Panc1 (cell line): ENCODE results near the gene SERPINF2. TPM values are rescaled to one million over a fixed set of nuclear protein-coding genes. Genes with fewer than 3 reads are reported as not detected.

Experiments used
- ATAC-seq: fragments of 200-7000 bp; cut with Tn5 transposase; 2 replicates; pipeline ENCODE4 v1.9.1; 2020; ENCODE audit warnings: mild to moderate bottlenecking, moderate library complexity
- BruUV-seq: library from RNA; stranded (reverse); fragments of 400-500 nt; replicated peaks from 2 replicates; lab custom pipeline; 2021; lab: Mats Ljungman, UMichigan
- CTCF ChIA-PET: fragments of 300-600 bp; sonication (Branson Sonifier 250); formaldehyde crosslinking; loops from one replicate; lab custom pipeline; 2022; ENCODE audit warnings: antibody characterized with exemption; lab: Charles Lee
- POLR2A ChIA-PET: fragments of 300-600 bp; sonication (Branson Sonifier 250); formaldehyde crosslinking; loops from one replicate; lab custom pipeline; 2022; ENCODE audit warnings: antibody characterized with exemption; lab: Charles Lee
- DNase-seq: peaks from one replicate; pipeline ENCODE4 v3.0.0-alpha.2; 2010; ENCODE audit warnings: low read depth, low spot score
- H3K27ac ChIP-seq: 2 replicates; pipeline ENCODE4 v1.5.1; 2011; ENCODE audit warnings: mild to moderate bottlenecking, low read length, inconsistent platforms
- H3K27me3 ChIP-seq: fragments of 200-500 bp; sonication (Bioruptor generic); 2 replicates; pipeline ENCODE4 v1.6.0; 2014; ENCODE audit warnings: low read length, inconsistent platforms; ENCODE audit not compliant: control insufficient read depth, insufficient read depth
- H3K36me3 ChIP-seq: fragments of 200-500 bp; sonication (Bioruptor generic); 2 replicates; pipeline ENCODE4 v1.5.1; 2014; ENCODE audit warnings: inconsistent platforms, mild to moderate bottlenecking, low read length, moderate library complexity; ENCODE audit not compliant: control insufficient read depth, insufficient read depth
- H3K4me1 ChIP-seq: 2 replicates; pipeline ENCODE4 v1.5.1; 2011; ENCODE audit warnings: inconsistent platforms, mild to moderate bottlenecking, low read length, moderate library complexity; ENCODE audit not compliant: control insufficient read depth, insufficient read depth
- H3K4me3 ChIP-seq, 2 experiments: 2 replicates each; pipeline ENCODE4 v1.5.1; 2011 to 2012; ENCODE audit warnings: low read depth in 2 of 2, low read length in 2 of 2, mild to moderate bottlenecking in 2 of 2, inconsistent platforms in 1 of 2, moderate library complexity in 1 of 2
- H3K9me3 ChIP-seq: fragments of 200-500 bp; sonication (Bioruptor generic); 2 replicates; pipeline ENCODE4 v1.5.1; 2014; ENCODE audit warnings: low read depth, mild to moderate bottlenecking, inconsistent platforms, low read length, moderate library complexity; ENCODE audit not compliant: control insufficient read depth, insufficient read depth
- POLR2AphosphoS5 ChIP-seq: IDR thresholded peaks from 2 replicates; pipeline ENCODE4 v1.6.1; 2012; ENCODE audit warnings: mild to moderate bottlenecking, low read depth, low read length, moderate library complexity
- SIN3A ChIP-seq: IDR thresholded peaks from 2 replicates; pipeline ENCODE4 v1.6.1; 2012; ENCODE audit warnings: low read depth, mild to moderate bottlenecking, low read length, moderate library complexity, borderline replicate concordance; ENCODE audit not compliant: insufficient read depth
- TCF7L2 ChIP-seq: IDR thresholded peaks from 2 replicates; pipeline ENCODE4 v1.6.1; 2011; ENCODE audit warnings: mild to moderate bottlenecking, low read depth, low read length, inconsistent platforms
- in situ Hi-C: cut with HindIII; loops from 2 replicates; pipeline ENCODE4 v1.10.0; 2016; ENCODE audit warnings: low sequenced_read_pairs, low pct_unique_long_range_greater_than_20kb
- intact Hi-C: fragments of 100-400 bp; cut with micrococcal nuclease; formaldehyde crosslinking; loops from one replicate; pipeline ENCODE4 v1.10.0; 2022; ENCODE audit not compliant: unreplicated experiment
- total RNA-seq: library from RNA; stranded (reverse); gene quantifications from one replicate; pipeline ENCODE4 v1.2.1, GENCODE V29; 2021; ENCODE audit not compliant: unreplicated experiment
- TF ChIP-seq, protein P1 (sequence below): fragments of 450-650 bp; IDR thresholded peaks from 2 replicates; pipeline ENCODE4 v1.5.1; 2017; ENCODE audit warnings: mild to moderate bottlenecking
- TF ChIP-seq, protein P2 (sequence below), 2 experiments: IDR thresholded peaks; 2 replicates each; pipeline ENCODE4 v1.6.1; 2011 to 2012; ENCODE audit warnings: low read depth in 2 of 2, control low read depth in 1 of 2, low read length in 1 of 2, mild to moderate bottlenecking in 1 of 2, moderate library complexity in 1 of 2; ENCODE audit not compliant: insufficient read depth in 1 of 2

Gene SERPINF2
- total RNA-seq, 1 experiment from 2014 or later: 0.77 TPM

DNA sequence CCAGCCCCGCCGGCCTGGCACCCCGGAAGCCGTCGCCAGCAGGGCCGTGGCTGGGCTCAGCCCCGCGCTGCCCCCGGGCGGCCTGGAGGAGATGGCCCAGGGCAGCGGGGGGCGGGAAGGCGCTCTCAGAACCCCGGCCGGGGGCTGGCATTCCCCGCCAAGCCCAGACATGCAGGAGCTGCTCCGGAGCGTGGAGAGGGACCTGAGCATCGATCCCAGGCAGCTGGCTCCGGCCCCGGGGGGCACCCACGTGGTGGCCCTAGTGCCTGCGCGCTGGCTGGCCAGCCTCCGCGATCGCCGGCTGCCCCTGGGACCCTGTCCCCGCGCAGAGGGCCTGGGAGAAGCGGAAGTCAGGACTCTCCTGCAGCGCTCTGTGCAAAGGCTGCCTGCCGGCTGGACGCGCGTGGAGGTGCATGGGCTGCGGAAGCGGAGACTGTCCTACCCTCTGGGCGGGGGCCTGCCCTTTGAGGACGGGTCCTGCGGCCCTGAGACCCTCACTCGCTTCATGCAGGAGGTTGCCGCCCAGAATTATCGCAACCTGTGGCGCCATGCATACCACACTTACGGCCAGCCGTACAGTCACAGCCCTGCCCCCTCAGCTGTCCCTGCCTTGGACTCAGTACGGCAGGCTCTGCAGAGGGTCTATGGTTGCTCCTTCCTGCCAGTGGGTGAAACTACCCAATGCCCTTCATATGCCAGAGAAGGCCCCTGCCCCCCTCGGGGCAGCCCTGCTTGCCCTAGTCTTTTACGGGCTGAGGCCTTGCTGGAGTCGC is 17.6 kb upstream of the SERPINF2 start:
- POLR2A ChIA-PET: interaction anchor here (0.6 kb wide), 1 partner anchor 136 kb away, joined by 5 read pairs; no protein-coding TSS in a partner anchor
- Histone ChIP-seq H3K27ac (peak overlapping the region; percentile 74), H3K36me3 (no peaks in the 10 kb centered on the region), H3K4me3 (peak overlapping the region; percentile 53 to 61), H3K27me3 (no peaks in the 10 kb centered on the region), H3K9me3 (no peaks in the 10 kb centered on the region), H3K4me1 (peaks cover 3% of the 10 kb centered on the region)
- no TSS peak for BruUV-seq
- TF ChIP-seq, protein P1, sequence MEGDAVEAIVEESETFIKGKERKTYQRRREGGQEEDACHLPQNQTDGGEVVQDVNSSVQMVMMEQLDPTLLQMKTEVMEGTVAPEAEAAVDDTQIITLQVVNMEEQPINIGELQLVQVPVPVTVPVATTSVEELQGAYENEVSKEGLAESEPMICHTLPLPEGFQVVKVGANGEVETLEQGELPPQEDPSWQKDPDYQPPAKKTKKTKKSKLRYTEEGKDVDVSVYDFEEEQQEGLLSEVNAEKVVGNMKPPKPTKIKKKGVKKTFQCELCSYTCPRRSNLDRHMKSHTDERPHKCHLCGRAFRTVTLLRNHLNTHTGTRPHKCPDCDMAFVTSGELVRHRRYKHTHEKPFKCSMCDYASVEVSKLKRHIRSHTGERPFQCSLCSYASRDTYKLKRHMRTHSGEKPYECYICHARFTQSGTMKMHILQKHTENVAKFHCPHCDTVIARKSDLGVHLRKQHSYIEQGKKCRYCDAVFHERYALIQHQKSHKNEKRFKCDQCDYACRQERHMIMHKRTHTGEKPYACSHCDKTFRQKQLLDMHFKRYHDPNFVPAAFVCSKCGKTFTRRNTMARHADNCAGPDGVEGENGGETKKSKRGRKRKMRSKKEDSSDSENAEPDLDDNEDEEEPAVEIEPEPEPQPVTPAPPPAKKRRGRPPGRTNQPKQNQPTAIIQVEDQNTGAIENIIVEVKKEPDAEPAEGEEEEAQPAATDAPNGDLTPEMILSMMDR: no peak
- no peak for TF ChIP-seq TCF7L2
- no peak for TF ChIP-seq POLR2AphosphoS5
- no peak for TF ChIP-seq SIN3A
- TF ChIP-seq, protein P2, sequence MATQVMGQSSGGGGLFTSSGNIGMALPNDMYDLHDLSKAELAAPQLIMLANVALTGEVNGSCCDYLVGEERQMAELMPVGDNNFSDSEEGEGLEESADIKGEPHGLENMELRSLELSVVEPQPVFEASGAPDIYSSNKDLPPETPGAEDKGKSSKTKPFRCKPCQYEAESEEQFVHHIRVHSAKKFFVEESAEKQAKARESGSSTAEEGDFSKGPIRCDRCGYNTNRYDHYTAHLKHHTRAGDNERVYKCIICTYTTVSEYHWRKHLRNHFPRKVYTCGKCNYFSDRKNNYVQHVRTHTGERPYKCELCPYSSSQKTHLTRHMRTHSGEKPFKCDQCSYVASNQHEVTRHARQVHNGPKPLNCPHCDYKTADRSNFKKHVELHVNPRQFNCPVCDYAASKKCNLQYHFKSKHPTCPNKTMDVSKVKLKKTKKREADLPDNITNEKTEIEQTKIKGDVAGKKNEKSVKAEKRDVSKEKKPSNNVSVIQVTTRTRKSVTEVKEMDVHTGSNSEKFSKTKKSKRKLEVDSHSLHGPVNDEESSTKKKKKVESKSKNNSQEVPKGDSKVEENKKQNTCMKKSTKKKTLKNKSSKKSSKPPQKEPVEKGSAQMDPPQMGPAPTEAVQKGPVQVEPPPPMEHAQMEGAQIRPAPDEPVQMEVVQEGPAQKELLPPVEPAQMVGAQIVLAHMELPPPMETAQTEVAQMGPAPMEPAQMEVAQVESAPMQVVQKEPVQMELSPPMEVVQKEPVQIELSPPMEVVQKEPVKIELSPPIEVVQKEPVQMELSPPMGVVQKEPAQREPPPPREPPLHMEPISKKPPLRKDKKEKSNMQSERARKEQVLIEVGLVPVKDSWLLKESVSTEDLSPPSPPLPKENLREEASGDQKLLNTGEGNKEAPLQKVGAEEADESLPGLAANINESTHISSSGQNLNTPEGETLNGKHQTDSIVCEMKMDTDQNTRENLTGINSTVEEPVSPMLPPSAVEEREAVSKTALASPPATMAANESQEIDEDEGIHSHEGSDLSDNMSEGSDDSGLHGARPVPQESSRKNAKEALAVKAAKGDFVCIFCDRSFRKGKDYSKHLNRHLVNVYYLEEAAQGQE (IDR thresholded peaks at IDR 0.05; ENCODE audit: insufficient read depth in 1 of 2, low read depth in 2 of 2, low read length in 1 of 2): no peak
- CTCF ChIA-PET: no interaction called here
- DNase-seq (no peak), ATAC-seq (peak; percentile 78)
- intact Hi-C loops: loop anchor here (5.0 kb wide), 1 partner anchor 57 kb away; no protein-coding TSS in a partner anchor
- in situ Hi-C loops: no loop called here

- Histone ChIP-seq H3K27ac (peak overlapping the region; percentile 74), H3K27me3 (no peaks in the 10 kb centered on the region), H3K4me1 (peaks cover 3% of the 10 kb centered on the region), H3K9me3 (no peaks in the 10 kb centered on the region), H3K36me3 (no peaks in the 10 kb centered on the region), H3K4me3 (peak overlapping the region; percentile 53 to 61)
- in situ Hi-C loops: no loop called here
- no peak for ATAC-seq
- TF ChIP-seq SIN3A: no peak
- TF ChIP-seq, protein P2 (IDR thresholded peaks at IDR 0.05; ENCODE audit: insufficient read depth in 1 of 2, low read depth in 2 of 2, low read length in 1 of 2): no peak
- TF ChIP-seq TCF7L2: no peak
- TF ChIP-seq POLR2AphosphoS5: no peak
- TF ChIP-seq, protein P1: no peak
- intact Hi-C loops: no loop called here
- CTCF ChIA-PET: interaction anchor here (0.6 kb wide), 1 partner anchor 256 kb away, joined by 3 read pairs; no protein-coding TSS in a partner anchor
- BruUV-seq: TSS peak; percentile 55
- POLR2A ChIA-PET: interaction anchor here (0.6 to 0.7 kb wide), 2 partner anchors 49 to 135 kb away, joined by 4 to 5 read pairs; no protein-coding TSS in a partner anchor
- no peak for DNase-seq
Observed at GRCh38 chr17:1725642-1726511, 16.8 kb upstream of the SERPINF2 start.
